ENCODE results near the gene MRPL36.

Gene MRPL36

DNA sequence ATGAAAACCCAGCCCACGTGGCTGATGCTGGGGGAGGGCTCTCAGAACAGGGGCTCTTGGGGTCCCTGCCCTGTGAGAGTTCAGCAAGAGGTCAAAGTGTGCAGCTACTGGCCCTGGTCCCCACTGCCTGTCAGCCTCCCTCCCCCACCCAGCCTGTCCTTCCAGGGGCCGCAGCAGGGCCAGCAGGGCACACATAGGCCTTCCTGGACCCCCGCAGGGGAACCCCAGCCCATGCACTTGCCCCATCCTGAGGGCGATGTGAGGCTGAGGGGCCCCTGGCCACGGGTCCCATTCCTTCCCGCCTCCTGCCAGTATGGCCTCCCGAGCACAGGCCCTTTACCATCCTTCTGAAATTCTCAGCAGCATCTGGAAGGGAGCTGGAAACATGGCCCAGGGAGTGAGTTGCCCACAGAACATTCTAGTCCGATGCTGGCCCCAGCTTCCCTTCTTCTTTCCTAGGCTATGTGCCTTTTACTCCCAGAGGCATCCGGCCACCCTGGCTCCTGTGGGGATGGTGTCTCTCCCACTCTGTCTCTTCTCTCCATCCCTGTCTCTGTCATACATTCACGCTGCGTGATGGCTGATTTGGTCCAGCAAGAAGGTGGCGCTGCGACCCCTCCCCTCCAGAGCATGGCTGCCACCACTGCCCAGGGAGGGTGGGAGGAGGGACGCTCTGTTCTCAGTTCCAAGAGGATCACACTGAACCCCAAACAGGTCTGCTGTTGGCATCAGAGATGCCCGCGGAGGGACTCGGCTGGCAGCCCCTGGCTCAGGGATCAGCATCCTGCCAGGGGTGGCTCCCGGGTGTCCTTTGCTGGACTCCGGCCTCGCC is 19.6 kb downstream of the MRPL36 start:
- no peak for DNase-seq

DNA sequence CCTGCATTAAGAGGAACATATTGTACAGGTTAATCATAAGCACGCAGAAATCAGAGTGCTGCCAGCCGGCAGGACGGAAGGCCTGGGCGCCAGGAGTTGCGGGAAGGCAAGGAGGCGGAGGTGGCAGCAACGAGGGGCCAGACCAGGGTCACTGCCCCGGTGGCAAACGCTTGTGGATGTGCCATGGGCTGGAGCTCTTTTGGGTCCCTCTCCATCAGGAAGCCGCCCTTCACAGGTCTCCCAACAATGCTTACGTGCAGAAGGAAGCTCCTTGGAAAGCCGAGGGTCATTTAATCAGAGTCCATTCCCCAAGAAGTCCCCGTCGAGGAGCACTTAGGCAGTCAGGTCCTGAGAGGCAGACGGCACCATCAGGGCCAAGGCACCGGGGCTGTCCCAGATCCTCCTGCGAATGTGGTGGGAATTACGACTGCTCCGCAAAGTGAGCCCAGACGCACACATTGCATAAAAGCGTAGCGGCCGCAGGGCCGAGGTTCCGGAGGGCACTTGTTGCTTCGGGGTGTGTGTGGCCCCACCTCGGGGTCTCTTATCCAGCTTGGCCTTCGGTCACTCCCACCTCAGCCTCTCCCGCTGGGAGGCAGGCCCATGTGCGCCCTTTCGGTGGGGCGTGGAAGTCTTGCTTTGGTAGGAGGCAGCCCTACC is 20.5 kb downstream of the MRPL36 start:
- no peak for DNase-seq

DNA sequence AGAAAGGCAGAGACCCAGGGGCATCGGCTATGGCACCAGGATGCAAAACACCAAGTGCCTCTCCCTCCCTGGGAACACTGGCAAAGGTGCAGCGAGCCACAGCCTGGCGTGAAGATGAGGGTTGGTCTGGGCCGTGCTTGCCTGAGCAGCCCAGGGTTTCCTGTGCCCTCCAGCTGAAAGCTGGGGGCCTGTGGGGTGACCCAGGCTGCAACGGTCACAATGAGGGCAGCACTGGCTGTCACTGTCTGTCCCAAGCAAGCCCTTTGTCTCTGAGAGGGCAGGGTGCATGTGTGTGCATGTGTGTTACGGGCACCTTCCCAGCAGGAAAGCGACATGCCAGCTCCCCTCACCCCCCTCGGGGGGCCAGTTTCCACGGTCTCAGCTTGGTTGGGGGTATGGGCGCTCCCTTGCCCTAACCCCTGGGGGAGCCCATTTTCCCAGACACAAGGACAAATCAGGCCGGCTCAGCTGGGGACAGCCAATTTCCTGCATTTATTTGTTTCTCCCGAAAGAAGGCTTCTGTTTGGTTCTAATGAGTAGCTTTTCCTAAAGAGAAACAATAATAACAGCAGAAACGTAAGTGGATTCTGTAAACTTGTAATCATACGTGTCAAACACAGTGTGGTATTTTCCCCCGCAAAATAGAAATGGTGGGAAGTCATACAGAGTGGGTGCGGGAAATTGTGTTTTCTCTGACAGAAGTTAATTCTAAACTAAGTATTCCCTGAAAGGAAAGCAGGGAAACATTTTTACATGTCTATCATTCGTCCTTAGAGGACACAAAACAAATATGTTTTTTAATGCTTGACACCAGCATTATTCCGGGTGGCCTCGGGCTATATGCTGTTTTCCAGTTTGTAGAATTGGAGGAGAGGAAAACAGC is 21.3 kb downstream of the MRPL36 start:
- no peak for DNase-seq

DNA sequence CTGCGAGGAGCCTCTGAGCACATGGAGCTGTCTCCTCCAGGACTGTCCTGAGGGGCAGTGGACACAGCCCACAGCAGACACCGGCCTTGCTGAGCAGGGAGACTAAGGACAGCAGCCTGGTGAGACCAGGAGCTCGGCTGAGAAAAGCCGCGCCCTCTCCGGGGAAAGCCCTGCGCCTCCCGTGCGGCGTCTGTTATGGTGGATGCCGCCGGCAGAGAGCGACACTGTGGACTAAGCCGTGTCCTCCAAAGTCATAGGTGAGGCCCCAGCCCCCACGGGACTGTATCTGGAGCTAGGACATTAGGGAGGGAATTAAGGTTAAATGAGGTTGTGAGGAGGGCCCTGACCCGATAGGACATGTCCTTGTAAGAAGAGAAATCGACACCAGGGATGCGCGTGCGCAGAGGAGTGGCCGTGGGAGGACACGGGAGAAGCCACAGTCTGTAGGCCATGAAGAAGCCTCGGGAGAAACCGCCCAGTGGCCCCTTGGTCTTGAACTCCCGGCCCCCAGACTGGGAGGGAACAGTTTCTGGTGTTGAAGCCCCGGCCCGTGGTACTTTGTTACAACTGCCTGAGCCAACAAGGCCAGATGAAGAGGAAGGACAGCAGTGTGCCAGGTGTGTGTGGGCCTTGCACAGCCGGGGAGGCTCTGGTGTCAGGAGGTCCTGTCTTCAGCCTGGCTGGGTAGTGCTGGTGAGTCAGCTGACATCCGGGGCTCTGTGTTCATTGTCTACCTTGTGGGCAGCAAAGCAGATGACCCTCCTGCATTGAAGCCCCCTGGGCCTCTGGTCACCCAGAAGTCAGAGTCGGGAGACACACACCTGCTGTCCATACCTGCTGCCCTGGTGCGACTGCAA is 22.1 kb downstream of the MRPL36 start:
- DNase-seq: no peak

DNA sequence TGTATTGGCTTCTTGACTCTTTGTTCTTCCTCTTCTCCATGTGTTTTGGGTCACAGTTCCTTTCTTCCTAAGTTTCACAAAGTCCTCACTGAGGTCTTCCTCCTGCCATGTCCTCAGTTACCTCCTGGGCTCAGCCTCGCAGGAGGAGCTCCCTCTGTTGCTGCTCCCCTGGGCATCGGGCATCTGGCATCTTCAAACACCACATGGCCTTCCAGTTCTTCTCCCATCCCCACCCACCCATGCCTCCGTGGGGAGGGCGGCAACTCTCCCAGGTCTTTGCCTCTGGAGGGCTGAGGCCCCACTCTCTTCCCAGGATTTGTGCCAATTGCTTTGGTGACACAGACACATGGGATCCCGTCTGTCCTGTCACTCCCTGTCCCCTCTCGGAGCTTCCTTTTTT is 22.8 kb downstream of the MRPL36 start:
- DNase-seq: no peak

DNA sequence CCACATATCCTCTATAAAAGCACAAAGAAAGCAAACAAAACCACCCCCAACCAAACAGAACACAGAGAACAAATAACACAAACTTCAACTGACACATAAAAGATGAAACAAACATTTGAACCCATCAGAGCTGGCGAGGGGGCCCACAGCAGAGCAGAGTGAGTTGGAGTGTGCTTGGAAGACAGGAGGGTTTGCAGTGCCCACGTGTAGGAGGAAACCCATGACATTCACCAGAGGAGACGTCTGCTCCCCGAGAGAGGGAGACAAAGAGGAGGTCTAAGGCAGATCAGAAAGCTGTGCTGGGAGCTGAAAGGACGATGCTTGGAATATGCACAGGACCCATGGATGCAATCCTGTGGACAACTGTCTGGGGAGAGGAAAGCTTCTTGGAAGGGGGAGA is 27.0 kb downstream of the MRPL36 start:
- peak; percentile 13 for DNase-seq

DNA sequence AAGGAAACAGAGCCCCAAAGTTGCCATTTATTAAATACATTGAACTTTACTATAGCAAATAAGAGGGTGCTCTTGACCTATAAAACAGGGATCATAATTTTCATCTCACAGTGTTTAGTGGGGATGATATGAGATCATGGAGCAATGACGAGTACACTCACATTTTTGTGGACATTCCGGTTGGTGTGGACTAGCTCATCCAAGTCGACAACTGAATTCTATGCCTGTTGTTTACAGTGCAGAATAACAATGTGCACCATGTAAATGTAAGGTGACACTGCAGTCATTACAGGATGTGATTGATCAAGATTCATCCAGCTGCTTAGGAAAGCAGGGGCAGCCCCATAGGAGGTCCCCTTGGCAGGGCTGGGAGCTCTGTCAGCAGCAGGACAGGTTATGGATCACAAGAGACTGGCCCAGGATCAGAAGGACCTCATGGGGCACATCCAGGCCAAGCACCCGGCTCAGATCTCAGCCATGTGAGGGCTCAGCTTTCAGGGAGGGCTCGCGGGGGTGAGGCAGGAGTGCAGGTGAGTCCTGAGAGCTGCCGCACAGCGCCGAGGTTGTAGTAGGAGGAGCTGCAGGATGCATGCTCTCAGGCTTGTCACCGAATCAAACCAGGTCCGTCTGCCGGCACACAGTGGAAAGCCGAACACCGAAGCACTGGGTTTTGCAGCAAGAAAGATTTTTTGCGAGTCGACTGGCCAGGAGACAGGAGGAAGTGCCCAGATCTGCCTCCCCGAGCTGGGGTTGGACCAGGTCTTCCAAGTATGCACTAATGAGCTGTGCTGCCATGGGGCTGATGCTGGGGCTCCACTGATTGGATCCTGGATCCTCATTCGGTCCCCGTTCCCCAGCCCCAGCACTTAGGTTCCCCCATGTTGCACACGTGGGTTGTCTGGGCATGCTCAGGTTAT is 28.2 kb downstream of the MRPL36 start:
- DNase-seq: no peak

DNA sequence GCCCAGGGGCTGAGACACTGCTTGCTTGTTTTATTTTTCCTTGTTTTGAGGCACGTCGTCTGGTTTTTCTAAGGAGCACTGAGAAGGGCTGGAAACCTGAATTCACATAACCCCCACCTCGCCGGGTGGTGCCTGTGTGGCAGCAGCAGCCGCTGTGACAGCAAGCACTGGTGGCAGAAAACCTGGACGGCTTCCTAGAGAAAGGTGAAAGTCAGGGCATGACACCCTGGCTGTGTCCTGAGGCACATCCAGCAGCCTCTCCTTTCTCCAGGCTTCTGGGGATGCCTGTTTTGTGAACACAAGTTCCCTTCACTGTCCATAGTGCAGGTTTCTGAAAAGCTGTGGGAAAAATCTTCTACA is 29.2 kb downstream of the MRPL36 start:
- no peak for DNase-seq

DNA sequence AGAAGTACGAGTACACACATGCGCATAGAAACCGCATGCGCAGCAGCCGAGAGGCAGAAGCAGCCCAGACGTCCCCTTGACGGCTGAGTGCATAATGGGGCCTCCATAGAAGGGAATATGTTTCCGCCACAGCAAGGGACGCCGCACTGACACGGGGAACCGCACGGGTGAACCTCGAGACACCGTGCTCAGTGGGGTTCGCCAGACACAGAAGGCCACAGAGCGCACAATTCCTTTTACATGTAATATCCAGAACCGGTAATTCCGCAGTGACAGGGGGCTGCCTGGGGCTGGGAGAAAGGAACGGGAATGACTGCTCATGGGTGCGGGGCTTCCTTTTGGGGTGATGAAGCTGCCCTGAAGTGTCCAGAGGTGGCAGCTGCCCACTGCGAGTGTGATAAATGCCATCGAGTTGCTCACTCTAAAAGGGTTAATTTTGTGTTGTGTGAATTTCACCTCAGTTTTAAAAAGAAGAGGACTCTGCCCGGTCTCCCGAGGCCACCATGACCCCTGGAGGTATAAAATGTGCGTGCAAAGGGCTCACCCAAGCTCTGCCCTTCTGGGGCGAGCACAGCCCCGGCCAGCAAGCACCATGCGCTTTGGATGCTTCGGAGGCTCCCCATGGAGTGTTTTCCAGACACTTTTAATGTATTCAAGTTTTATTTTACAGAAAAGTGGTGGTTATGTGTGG is 29.7 kb downstream of the MRPL36 start:
- no peak for DNase-seq

DNA sequence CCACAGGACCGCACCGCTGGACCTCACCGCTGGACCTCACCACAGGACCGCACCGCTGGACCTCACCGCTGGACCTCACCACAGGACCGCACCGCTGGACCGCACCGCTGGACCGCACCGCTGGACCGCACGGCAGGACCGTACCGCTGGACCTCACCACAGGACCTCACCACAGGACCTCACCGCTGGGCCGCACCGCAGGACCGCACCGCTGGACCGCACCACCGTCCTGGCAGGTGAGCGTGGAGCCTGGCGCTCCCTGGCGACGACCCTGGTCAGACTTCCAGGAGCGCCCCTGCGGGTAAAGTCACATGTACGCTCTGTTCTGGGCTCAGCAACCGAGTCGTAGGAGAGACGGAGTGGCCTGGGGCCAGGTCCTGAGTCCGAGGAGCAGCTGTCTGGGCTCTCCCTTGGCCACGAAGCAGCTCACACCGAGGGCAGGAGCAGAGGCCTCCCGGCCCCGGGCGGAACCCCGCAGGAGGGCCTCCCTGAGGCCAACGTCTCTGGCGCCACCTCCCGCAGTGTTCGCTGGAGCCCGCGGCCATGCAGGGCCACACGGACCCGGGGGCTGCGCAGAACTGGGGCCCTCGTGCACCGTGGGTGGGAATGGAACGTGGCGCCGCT is 30.5 kb downstream of the MRPL36 start:
- no peak for DNase-seq

DNA sequence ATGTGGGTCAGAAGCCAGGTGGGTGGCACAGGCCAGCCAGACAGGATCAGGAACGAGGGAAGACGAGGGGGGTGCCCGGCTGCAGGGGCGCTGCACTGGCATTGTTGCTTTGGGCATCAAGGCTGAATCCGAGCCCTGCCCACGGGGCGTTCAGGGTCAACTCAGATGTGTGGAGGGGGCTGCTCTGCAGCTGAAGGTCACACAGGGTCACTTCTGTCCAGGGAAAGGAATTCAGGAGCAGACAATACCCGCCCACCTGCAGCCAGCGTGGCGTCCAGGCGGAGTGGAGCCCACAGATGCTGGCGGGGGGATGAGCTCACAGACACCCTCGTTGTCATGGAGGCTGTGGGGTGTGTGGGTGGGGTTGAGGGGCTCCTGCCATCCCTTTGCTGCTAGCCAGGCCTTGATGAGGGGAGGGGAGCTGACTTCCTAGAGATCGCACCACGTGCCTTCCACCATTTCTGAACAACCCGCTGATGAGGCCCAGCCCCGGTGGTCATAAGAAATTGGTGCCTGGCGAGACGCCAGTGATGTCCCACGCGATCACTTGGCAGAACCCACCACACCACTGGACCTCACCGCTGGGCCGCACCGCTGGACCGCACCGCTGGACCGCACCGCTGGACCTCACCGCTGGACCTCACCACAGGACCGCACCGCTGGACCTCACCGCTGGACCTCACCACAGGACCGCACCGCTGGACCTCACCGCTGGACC is 31.2 kb downstream of the MRPL36 start:
- DNase-seq: no peak

DNA sequence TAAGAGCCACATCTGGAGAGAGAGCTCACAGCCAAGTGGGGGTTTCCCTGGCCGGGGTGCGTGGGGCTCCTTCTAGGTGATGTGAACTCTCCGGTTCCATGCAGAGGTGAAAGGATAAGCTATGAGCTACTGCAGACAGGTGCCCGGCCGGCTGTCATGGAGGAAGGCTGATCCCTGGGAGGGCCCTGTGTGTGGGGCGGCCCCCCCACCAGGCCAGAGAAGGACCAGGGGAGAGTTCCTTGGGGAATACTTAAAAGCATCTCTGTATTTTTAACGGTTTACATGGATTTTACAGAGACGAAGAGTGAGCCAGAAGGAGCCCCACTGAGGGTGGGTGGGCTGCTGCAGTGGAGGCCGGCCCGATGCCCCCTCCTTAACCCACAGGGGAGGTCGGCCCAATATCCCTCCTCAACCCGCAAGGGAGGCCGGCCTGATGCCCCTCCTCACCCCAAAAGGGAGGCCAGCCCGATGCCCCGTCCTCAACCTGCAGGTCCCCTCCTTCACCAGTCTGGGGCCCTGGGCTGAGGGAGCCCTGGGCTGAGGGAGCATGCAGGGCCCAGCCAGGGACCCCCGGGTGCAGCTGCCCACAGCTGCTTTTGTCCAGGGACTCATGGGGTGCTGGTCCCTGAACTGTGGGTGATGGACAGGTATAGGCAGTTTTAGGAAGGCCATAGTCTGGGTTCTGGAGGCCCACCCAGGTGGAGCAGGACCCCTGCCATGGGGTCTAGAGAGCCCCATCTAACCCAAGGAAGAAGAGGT is 31.9 kb downstream of the MRPL36 start:
- DNase-seq: no peak

DNA sequence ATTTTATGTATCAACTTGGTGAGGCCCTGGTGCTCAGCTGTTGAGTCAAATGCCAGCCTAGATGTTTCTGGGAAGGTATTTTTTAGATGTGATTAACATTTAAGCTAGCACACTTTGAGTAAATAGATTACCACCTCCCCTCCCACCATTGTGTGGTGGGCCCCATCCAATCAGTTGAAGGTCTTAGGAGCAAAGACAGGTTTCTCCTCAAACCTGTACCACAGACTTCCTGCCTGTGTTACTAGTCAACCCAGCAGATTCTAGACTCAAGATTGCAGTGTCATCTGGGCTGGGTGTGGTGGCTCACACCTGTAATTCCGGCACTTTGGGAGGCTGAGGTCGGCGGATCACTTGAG is 33.8 kb downstream of the MRPL36 start:
- no peak for DNase-seq

DNA sequence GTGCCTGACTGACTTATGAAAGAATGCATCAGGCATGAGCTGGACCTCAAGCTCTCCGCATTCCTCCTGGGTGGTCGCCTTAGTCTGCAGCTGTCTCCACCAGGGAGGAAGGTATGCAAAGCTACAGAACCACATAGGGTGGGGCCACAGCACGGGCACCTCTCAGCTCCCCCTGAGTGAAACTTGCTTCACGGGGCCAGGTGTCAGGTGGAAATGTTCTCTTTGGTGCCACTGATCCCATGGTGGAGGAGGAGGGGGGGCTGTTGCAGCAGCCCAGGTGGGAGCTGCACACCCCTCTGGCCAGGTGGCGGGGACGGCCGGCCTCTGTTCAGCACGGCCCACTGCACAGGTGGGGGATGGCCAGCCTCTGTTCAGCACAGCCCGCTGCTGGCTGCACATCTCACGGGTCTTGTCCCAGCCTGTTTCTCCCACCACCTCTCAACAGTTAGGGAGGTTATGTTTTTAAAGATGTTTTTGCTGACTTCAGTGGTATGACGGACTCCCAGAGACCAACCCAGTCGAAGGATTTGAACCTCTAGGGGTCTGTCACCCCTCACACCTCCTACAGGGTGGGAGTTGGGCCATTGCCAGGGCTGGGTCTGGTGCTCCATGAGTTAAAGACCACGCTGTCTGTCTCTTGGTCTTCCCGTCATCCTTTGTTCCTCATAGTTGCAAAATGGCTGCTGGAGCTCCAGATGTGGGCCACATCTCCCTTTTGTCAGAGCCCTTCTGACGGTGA is 34.3 kb downstream of the MRPL36 start:
- no peak for DNase-seq

DNA sequence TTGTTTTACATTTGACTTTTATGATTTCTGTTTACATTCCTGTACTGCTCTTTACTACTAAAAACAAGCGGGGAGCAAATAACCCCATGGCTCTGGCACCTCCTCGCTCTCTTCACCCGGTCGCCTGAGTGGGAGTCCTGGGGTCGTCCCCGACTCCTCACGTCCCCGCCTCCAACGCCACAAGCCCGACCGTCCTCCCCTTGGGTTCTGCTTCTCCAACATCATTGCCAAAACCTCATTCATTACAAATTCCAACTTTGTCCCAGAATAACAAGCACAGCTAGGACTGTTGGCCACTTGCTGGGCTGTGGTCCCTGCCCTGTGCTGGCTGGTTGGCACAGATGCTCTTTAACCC is 35.1 kb downstream of the MRPL36 start:
- DNase-seq: no peak

DNA sequence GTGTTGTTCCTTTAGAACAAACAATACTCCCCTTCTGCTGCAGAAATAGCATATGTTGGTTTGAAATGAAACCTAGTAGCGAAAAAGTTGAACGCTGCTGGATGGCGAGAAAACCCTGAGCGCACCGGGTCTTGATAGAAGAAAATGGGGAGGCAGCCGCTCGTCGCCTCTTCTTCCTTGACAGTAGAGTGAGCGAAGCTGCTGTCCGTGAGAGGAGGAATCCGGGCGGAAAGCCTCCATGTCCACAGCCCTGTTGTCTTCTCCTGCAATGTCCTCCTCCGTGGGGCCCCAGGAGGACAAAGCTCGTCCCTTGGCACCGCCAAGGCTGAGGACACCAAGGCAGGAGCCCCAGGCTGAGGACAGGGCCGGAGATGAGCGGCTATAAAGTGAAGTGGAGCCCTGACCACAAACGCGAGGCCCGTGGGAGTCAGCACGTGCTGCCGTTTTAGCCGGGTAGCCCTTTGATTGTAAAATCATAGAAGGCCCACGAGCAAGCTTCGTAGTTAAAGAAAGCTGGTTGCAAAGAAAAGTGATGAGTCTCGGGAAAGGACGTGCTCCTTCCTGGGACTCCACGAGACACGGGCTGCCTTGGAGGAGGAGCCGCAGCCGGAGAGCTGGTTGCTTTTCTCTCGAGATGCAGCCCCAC is 35.6 kb downstream of the MRPL36 start:
- no peak for DNase-seq

DNA sequence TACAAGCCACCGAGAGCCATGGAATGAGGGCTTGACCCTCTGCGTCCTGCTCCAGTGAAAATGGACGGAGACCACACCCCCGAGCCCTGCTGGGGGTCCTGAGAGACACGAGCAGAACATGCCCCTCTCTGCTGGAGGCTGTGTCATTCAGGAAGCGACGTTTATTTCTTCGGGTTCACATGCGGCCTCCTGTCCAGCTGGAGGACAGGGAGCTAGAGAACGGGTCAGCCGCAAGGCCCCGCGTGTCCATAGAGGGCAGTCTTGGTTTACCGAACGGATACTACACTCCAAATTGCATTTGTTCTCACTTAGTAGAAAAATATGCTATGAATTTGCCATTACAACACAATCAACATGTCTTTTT is 36.1 kb downstream of the MRPL36 start:
- no peak for DNase-seq

All from NCI-H526 treated with DMSO at 0.1 percent for 48 hours (cell line).